GM21528 (cell line): Measurements from ENCODE around the gene AGO4.
A peak's percentile ranks its signal among the peaks of the same experiment; 100 is the strongest.
"Not testable (repeated sequence)": the region's sequence is repeated elsewhere in the genome, so short reads cannot be mapped to it uniquely, and the experiment has no call there.

Source experiments
- ATAC-seq: cut with Tn5 transposase; IDR thresholded peaks from one replicate; pipeline ENCODE4 v1.9.1; 2021; ENCODE audit warnings: mild to moderate bottlenecking, moderate library complexity; ENCODE audit not compliant: unreplicated experiment, low FRiP score

AGO4 gene

DNA sequence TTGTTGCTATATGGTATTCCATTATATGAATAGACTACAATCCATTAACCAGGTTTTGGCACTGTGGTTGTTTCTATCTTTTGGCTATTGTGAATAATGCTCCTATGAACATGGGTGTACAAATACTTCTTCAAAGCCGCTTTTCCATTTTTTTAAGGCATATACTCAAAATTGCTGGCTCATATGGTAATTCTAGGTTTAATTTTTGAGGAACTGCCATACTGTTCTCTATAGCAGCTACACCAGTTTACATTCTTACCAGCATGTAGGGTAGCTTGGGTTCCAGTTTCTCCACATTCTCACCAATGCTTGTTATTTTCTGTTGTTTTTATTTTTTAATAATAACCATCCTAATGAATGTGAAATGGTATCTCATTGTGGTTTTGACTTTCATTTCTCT is 55.3 kb downstream of the AGO4 start:
- ATAC-seq, result no peak

GRCh38 chr1:35863881-35864625 is 56.2 kb downstream of the AGO4 start:
- ATAC-seq, result no peak

- no peak for ATAC-seq
Measured at GRCh38 chr1:35864813-35865212, 57.0 kb downstream of the AGO4 start.

GRCh38 chr1:35866991-35867390 is 59.2 kb downstream of the AGO4 start:
- no peak for ATAC-seq

GRCh38 chr1:35869245-35869950 is 61.6 kb downstream of the AGO4 start:
- ATAC-seq, result not testable (repeated sequence)

- no peak for ATAC-seq
Measured at GRCh38 chr1:35870651-35871309, 63.0 kb downstream of the AGO4 start.

GRCh38 chr1:35873243-35873750 is 65.5 kb downstream of the AGO4 start:
- no peak for ATAC-seq

GRCh38 chr1:35874115-35874514 is 66.3 kb downstream of the AGO4 start:
- not testable (repeated sequence) for ATAC-seq

GRCh38 chr1:35876988-35877387 is 69.2 kb downstream of the AGO4 start:
- no peak for ATAC-seq

GRCh38 chr1:35881850-35882273 is 74.0 kb downstream of the AGO4 start:
- ATAC-seq, result no peak

DNA sequence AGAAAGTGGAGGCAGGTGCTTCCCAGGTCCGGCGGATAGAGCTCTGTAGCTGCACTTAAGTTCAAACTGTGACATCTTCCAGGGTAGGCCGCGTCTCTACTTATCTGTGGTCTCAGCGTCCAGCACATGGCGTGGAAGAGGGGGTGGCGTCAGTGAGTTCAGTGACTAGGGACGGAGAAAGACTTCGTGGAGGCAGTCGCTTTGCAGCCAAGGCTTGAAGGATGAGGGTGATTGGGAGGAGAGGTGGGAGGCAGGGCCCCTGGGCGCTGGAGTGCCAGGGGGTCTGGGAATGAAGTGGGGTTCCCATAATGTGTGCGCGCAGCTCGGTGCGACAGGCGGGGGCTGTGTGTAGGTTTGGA is 74.7 kb downstream of the AGO4 start:
- ATAC-seq, result no peak

DNA sequence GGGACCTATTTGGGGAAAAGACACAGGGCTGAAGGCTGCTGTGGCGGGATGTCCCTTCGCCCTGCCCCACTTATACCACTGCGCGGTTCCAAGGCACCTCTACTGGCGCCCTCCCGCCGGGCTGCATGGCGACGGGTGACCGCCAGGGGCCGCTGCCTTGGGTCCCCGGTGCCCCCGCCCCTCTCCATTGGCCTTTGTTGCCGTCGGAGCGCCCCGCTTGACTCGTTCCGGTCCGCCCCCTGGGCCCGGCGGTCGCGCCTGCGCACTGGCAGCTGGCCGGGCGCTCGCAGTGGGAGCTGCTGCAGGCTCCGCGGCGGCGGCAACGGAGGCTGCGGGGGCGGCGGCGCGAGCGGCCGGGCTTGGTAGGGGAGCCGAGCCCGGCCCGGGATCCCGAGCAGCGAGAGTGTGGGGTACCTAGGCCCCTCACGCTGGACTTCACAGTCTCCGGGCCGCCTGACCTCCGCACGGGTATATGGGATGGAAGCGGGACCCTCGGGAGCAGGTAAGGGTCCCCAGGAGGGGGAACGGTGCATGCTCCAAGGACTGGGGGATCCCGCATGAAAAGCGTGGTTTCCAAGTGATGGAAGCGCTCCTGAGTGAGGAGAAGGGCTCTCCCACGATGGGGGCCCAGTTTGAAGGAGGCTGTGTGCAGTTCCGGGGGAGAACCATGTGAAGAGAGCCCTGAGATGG is 75.3 kb downstream of the AGO4 start, which contains the start of gene AGO1:
Gene AGO1 (plus strand): TSS at position 265 of the 690 bp plus-strand sequence. CDS start 213 bp downstream, at position 478.
- peak; percentile 87 for ATAC-seq

DNA sequence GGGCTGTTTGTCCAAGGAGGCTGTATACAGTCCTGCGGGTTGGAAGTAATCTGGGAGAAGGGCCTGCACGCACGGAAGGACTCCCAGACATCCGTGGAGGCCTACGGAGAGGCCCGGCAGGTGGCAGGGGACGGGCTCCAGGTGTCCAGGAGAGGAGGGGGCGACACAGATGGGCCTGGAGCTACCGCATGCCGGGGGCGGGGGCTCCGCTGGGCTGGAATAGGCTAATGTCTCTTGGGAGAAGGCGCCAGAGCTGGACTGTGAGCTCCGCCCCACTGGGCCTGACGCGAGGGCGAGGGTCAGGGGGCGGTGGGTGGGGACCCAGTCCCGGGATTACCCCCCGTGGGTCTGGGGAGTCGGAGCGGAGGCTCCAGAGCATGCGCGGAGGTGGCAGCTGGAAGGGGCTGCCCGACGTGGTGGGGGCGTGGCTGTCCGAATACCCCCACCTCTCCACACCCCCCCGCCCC is 75.9 kb downstream of the AGO4 start:
- ATAC-seq, result peak; percentile 8

- ATAC-seq, result no peak
Measured at GRCh38 chr1:35884934-35885333, 77.1 kb downstream of the AGO4 start.

- no peak for ATAC-seq
Measured at GRCh38 chr1:35885961-35886558, 78.2 kb downstream of the AGO4 start.

- ATAC-seq, result no peak
Measured at GRCh38 chr1:35886577-35887431, 79.0 kb downstream of the AGO4 start.

DNA sequence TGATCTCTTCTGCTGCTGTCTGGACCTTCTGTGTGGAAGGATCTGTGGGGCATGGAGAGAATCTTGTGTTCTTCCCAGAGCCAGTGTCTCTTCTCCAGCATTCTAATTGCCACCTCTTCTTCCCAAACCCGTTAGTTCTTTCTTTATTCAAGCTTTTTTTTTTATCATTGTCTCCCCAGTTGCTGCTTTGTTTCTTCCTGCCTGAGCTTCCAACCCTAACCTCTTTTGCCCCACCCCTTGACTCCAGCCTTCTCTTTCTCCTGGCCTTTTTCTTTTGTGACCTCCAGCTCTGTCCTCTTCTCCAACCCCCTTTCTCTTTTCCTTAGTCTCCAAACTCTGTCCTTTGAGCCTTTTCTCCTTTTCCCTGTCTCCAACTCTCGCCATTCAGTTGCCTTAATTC is 79.7 kb downstream of the AGO4 start:
- no peak for ATAC-seq

- ATAC-seq, result no peak
Measured at GRCh38 chr1:35888255-35888654, 80.4 kb downstream of the AGO4 start.

DNA sequence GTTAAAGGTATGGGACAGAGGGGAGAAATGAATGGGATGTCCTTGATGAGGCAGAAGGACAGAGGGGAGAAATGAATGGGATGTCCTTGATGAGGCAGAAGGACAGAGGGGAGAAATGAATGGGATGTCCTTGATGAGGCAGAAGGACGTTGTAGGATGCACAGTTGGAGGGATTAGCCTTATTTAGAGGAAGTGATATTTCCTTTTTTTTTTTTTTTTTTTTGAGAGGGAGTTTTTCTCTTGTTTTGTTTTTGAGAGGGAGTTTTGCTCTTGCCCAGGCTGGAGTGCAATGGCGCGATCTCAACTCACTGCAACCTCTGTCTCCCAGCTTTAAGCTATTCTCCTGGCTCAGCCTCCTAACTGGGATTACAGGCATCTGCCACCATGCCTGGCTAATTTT is 81.2 kb downstream of the AGO4 start:
- ATAC-seq, result not testable (repeated sequence)
